Spleen (tissue), 11 donors: ENCODE results near the gene IL13RA1. TPM values are rescaled to one million over a fixed set of nuclear protein-coding genes. Genes with fewer than 3 reads are reported as not detected.

ENCODE experiments used
- DNase-seq: peaks from one replicate; pipeline ENCODE4 v3.0.0-alpha.2; 2020
- H3K27ac ChIP-seq, 8 donors: fragments of 200-600 bp; sonication (generic) in 7 of 8; 1 replicate in 4 of 8; 2 replicates in 4 of 8; pipeline versions ENCODE4 v1.5.0 to v1.8.0; 2016 to 2021; ENCODE audit warnings: inconsistent platforms in 4 of 8, mild to moderate bottlenecking in 4 of 8, moderate library complexity in 1 of 8
- H3K27me3 ChIP-seq, 7 donors: fragments of 200-600 bp; sonication (generic) in 6 of 7; replicated peaks in 1 of 7; 1 replicate in 4 of 7; 2 replicates in 3 of 7; pipeline versions ENCODE4 v1.5.0 to v1.8.0; 2016 to 2021; ENCODE audit warnings: inconsistent platforms in 3 of 7, mild to moderate bottlenecking in 1 of 7
- H3K36me3 ChIP-seq, 6 donors: fragments of 200-600 bp; sonication (generic) in 5 of 6; 1 replicate in 4 of 6; 2 replicates in 2 of 6; pipeline versions ENCODE4 v1.5.0 to v1.8.0; 2016 to 2021; ENCODE audit warnings: inconsistent platforms in 2 of 6
- H3K4me1 ChIP-seq, 6 donors: fragments of 200-600 bp; sonication (generic) in 5 of 6; 1 replicate in 3 of 6; 2 replicates in 3 of 6; pipeline versions ENCODE4 v1.5.0 to v1.8.0; 2016 to 2021; ENCODE audit warnings: inconsistent platforms in 3 of 6
- H3K4me3 ChIP-seq, 8 donors: fragments of 200-600 bp; sonication (generic) in 7 of 8; 1 replicate in 4 of 8; 2 replicates in 4 of 8; pipeline versions ENCODE4 v1.5.0 to v1.8.0; 2016 to 2021; ENCODE audit warnings: inconsistent platforms in 4 of 8, mild to moderate bottlenecking in 4 of 8, moderate library complexity in 2 of 8
- H3K9me3 ChIP-seq, 8 donors: fragments of 200-600 bp; sonication (generic) in 7 of 8; 1 replicate in 4 of 8; 2 replicates in 4 of 8; pipeline versions ENCODE4 v1.5.0 to v1.8.0; 2016 to 2021; ENCODE audit warnings: inconsistent platforms in 4 of 8
- POLR2A ChIP-seq, 3 donors: fragments of 450-650 bp; IDR thresholded peaks; one replicate each; pipeline ENCODE4 v1.5.1; 2017; ENCODE audit warnings: antibody characterized with exemption in 3 of 3, mild to moderate bottlenecking in 1 of 3
- POLR2AphosphoS5 ChIP-seq, 3 donors: sonication (generic); formaldehyde crosslinking; IDR thresholded peaks; one replicate each; pipeline ENCODE4 v1.5.1; 2017; ENCODE audit warnings: antibody characterized with exemption in 3 of 3
- WGBS, 5 donors: extraction: QIAGEN DNeasy Blood & Tissue Kit in 3 of 5; methylation state at CpG; one replicate each; pipeline versions ENCODE4 v1.1.5 to v1.1.7; 2013 to 2018; 5-methylcytosine and 5-hydroxymethylcytosine counted together
- intact Hi-C: fragments of 100-400 bp; cut with DNase I; formaldehyde crosslinking; loops from one replicate; pipeline ENCODE4 v1.15.0; 2023; ENCODE audit warnings: low total_unique reads
- polyA plus RNA-seq, 3 donors: library from polyadenylated mRNA; stranded (reverse); fragments of 200-250 nt; gene quantifications; one replicate each; pipeline ENCODE4 v1.2.1, GENCODE V29; 2013
- total RNA-seq, 7 donors: library from RNA; depleted of rRNA in 3 of 7; stranded (reverse); fragments of >200 nt in 3 of 7; fragmentation: NEBNext Ultra II Directional in 4 of 7; extraction: Animal tissue kit (Norgen Biotek cat#: 25700) in 4 of 7; gene quantifications; one replicate each; pipeline versions ENCODE4 v1.1.0 to v1.2.1, GENCODE V29; 2016 to 2021
- TF ChIP-seq, protein P1 (sequence below), 11 experiments: fragments of 200-600 bp in 7 of 11; fragments of 450-650 bp in 4 of 11; sonication (generic) in 4 of 11; IDR thresholded peaks in 8 of 11; conservative IDR thresholded peaks in 3 of 11; 1 replicate in 7 of 11; 2 replicates in 4 of 11; pipeline versions ENCODE4 v1.4.0 to v1.8.0; 2016 to 2021; ENCODE audit warnings: antibody characterized with exemption in 11 of 11, inconsistent platforms in 4 of 11, mild to moderate bottlenecking in 1 of 11
- donor health status: healthy with polysubstance abuse.
- donor health status: DM: no; HTN: no; CAD: no; lungs with moderate emphysema.
- donor health status: DM: no; HTN: no; CAD: no.
- donor health status: Bipolar disorder and iron deficiency.
- donor health status: healthy.
- donor health status: DM: no; HTN: no; CAD: no.
- donor health status: DM: yes; HTN: yes; CAD: no.

The IL13RA1 gene
- total and polyA plus RNA-seq, 10 donors = 17.5 to 67.1 (median 45.4) TPM

GRCh38 chrX:118779581-118779980 lies 52.2 kb downstream of the IL13RA1 start:
- no peak overlapping the region for H3K27ac ChIP-seq
- peaks cover 0 to 11% (median 0%) of the 10 kb centered on the region in 6 donors for H3K36me3 ChIP-seq
- TF ChIP-seq POLR2AphosphoS5 (IDR thresholded peaks at IDR 0.05) (no peak), POLR2A (IDR thresholded peaks at IDR 0.05) (no peak)
- TF ChIP-seq, protein P1, sequence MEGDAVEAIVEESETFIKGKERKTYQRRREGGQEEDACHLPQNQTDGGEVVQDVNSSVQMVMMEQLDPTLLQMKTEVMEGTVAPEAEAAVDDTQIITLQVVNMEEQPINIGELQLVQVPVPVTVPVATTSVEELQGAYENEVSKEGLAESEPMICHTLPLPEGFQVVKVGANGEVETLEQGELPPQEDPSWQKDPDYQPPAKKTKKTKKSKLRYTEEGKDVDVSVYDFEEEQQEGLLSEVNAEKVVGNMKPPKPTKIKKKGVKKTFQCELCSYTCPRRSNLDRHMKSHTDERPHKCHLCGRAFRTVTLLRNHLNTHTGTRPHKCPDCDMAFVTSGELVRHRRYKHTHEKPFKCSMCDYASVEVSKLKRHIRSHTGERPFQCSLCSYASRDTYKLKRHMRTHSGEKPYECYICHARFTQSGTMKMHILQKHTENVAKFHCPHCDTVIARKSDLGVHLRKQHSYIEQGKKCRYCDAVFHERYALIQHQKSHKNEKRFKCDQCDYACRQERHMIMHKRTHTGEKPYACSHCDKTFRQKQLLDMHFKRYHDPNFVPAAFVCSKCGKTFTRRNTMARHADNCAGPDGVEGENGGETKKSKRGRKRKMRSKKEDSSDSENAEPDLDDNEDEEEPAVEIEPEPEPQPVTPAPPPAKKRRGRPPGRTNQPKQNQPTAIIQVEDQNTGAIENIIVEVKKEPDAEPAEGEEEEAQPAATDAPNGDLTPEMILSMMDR (IDR thresholded peaks at IDR 0.05 in 8 of 11, conservative IDR thresholded peaks at IDR 0.05 in 3 of 11) = no peak
- 87 to 97% (median 90%) methylated on average over 2 of the region's 2 CpGs for WGBS, 5 donors
- no peak overlapping the region for H3K4me3 ChIP-seq
- no peak for DNase-seq
- no peaks in the 10 kb centered on the region for H3K27me3 ChIP-seq
- no peaks in the 10 kb centered on the region for H3K4me1 ChIP-seq
- intact Hi-C loops = no loop called here
- no peaks in the 10 kb centered on the region for H3K9me3 ChIP-seq

DNA sequence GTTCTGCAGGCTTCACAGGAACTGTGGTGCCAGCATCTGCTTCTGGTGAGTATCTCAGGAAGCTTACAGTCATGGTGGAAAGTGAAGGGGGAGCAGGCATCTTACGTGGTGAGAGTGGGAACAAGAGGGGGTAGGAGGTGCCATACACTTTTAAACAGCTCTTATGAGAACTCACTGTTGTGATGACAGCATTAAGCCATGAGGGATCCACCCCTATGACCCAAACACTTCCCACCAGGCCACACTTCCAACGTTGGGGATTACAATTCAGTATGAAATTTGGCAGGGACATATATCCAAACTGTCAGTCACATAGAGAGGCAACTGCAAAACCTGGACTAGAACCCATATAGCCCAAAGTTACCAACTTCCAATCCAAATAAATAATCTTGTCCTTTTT lies 53.1 kb downstream of the IL13RA1 start:
- Histone ChIP-seq H3K27ac (no peak overlapping the region), H3K4me3 (no peak overlapping the region), H3K36me3 (peaks cover 0 to 16% (median 0%) of the 10 kb centered on the region in 6 donors), H3K27me3 (no peaks in the 10 kb centered on the region), H3K4me1 (no peaks in the 10 kb centered on the region), H3K9me3 (no peaks in the 10 kb centered on the region)
- DNase-seq = no peak
- intact Hi-C loops = no loop called here
- TF ChIP-seq, protein P1 (IDR thresholded peaks at IDR 0.05 in 8 of 11, conservative IDR thresholded peaks at IDR 0.05 in 3 of 11) = no peak
- no peak for TF ChIP-seq POLR2A (IDR thresholded peaks at IDR 0.05)
- no peak for TF ChIP-seq POLR2AphosphoS5 (IDR thresholded peaks at IDR 0.05)
- WGBS, 5 donors = 33 to 70% (median 65%) methylated on average over 2 of the region's 2 CpGs

- Histone ChIP-seq H3K4me1 (no peaks in the 10 kb centered on the region), H3K4me3 (no peak overlapping the region), H3K27me3 (no peaks in the 10 kb centered on the region), H3K36me3 (peaks cover 0 to 15% (median 0%) of the 10 kb centered on the region in 6 donors), H3K9me3 (no peaks in the 10 kb centered on the region), H3K27ac (no peak overlapping the region)
- 36 to 78% (median 63%) methylated on average over 1 of the region's 1 CpG for WGBS, 5 donors
- no peak for TF ChIP-seq POLR2A (IDR thresholded peaks at IDR 0.05)
- TF ChIP-seq, protein P1 (IDR thresholded peaks at IDR 0.05 in 8 of 11, conservative IDR thresholded peaks at IDR 0.05 in 3 of 11) = no peak
- TF ChIP-seq POLR2AphosphoS5 (IDR thresholded peaks at IDR 0.05) = no peak
- intact Hi-C loops = no loop called here
- DNase-seq = no peak
These were observed 53.5 kb downstream of the IL13RA1 start for GRCh38 chrX:118780911-118781310.

DNA sequence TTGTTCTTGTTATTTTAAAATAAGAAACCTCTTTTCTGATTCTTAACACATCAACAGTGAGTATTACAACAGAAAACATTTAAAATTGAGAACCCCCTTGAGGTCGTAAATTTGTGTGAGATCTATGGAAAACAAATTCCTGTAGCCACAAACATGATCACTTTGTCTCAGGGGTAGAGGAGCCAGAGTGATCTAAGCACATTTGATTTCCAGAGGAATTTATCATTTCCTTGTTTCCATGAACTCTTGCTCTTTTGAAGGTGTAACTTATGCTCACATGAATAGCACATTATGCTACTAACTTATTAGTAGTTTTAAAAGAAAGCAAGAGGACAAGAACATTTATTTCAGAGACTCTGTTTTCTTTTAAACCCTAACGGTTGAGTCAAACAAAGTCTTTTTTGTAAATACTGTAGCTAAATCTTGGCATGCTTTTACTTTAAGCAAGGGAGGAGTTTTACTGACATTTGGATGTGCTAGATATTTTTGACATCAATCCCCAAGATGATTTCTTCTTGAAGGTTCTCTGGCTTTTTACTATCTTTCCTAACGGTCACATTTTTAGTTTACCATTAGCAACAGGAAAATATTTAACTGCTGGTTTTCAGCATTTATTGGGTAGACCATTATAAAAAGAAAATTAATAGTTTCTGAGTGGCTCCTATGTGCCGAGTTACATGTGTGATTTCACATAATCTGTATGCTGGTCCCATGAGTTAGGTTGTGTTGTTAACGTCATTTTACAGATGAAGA lies 68.3 kb downstream of the IL13RA1 start:
- no peak for DNase-seq
- intact Hi-C loops = no loop called here
- Histone ChIP-seq H3K4me1 (no peaks in the 10 kb centered on the region), H3K36me3 (no peaks in the 10 kb centered on the region), H3K9me3 (no peaks in the 10 kb centered on the region), H3K27me3 (no peaks in the 10 kb centered on the region), H3K27ac (no peak overlapping the region), H3K4me3 (no peak overlapping the region)
- TF ChIP-seq POLR2AphosphoS5 (IDR thresholded peaks at IDR 0.05) = no peak
- TF ChIP-seq, protein P1 (IDR thresholded peaks at IDR 0.05 in 8 of 11, conservative IDR thresholded peaks at IDR 0.05 in 3 of 11) = no peak
- no peak for TF ChIP-seq POLR2A (IDR thresholded peaks at IDR 0.05)
- 61 to 80% (median 75%) methylated on average over 5 of the region's 5 CpGs for WGBS, 5 donors
